GM23248 (cell line): ENCODE measurements around the gene FAM20C.

Experiments
- EZH2 ChIP-seq: fragments of 200-600 bp; sonication (generic); IDR thresholded peaks from 2 replicates; pipeline ENCODE4 v1.6.1; 2018; ENCODE audit warnings: antibody characterized with exemption, mild to moderate bottlenecking; ENCODE audit not compliant: insufficient read depth, poor library complexity, severe bottlenecking
- EZH2phosphoT487 ChIP-seq: fragments of 200-600 bp; sonication (generic); IDR thresholded peaks from 2 replicates; pipeline ENCODE4 v1.6.1; 2018; ENCODE audit warnings: antibody characterized with exemption, moderate library complexity, mild to moderate bottlenecking, low read depth; ENCODE audit not compliant: insufficient read depth

GRCh38 chr7:184294-185264 is 7.8 kb upstream of the FAM20C start:
- TF ChIP-seq EZH2phosphoT487 = no peak
- no peak for TF ChIP-seq EZH2
